Stimulated activated CD8-positive, alpha-beta memory T cell treated with anti-CD3 and anti-CD28 coated beads, Interleukin-12 subunit alpha, Interleukin-12 subunit beta, amount 100 ng/mL, for 1 hour (primary cell): ENCODE measurements around the gene CROCC2.

Experiments used
- DNase-seq: peaks from one replicate; pipeline ENCODE4 v3.0.0-alpha.2; 2020; ENCODE audit warnings: low read depth

Gene CROCC2

GRCh38 chr2:240956935-240957655 lies 51.0 kb downstream of the CROCC2 start:
- no peak for DNase-seq

- DNase-seq = no peak
Measured at GRCh38 chr2:240957656-240958365, 51.7 kb downstream of the CROCC2 start.

GRCh38 chr2:240958366-240959213 lies 52.5 kb downstream of the CROCC2 start:
- no peak for DNase-seq

GRCh38 chr2:240959214-240959940 lies 53.2 kb downstream of the CROCC2 start:
- DNase-seq = no peak

- no peak for DNase-seq
Measured at GRCh38 chr2:240959941-240960308, 53.8 kb downstream of the CROCC2 start.

- no peak for DNase-seq
Measured at GRCh38 chr2:240960309-240960970, 54.3 kb downstream of the CROCC2 start.

- DNase-seq = no peak
Measured at GRCh38 chr2:240960971-240961876, 55.1 kb downstream of the CROCC2 start.

GRCh38 chr2:240961910-240962299 lies 55.8 kb downstream of the CROCC2 start:
- DNase-seq = no peak

GRCh38 chr2:240962300-240963064 lies 56.3 kb downstream of the CROCC2 start:
- DNase-seq = no peak

GRCh38 chr2:240963065-240963867 lies 57.1 kb downstream of the CROCC2 start:
- DNase-seq = no peak

- no peak for DNase-seq
Measured at GRCh38 chr2:240963868-240964703, 58.0 kb downstream of the CROCC2 start.

GRCh38 chr2:240964704-240965295 lies 58.7 kb downstream of the CROCC2 start:
- no peak for DNase-seq

- no peak for DNase-seq
Measured at GRCh38 chr2:240965296-240965904, 59.3 kb downstream of the CROCC2 start.

GRCh38 chr2:240965905-240966456 lies 59.8 kb downstream of the CROCC2 start:
- DNase-seq = no peak

- no peak for DNase-seq
Measured at GRCh38 chr2:240966457-240966905, 60.3 kb downstream of the CROCC2 start.

- no peak for DNase-seq
Measured at GRCh38 chr2:240966906-240967680, 61.0 kb downstream of the CROCC2 start.
